Neural progenitor cell (in vitro differentiated cells): ENCODE data around the gene CGREF1. TPM values are rescaled to one million over a fixed set of nuclear protein-coding genes. Genes with fewer than 3 reads are reported as not detected.

Experiments
- DNase-seq: peaks from one replicate; pipeline ENCODE4 v3.0.0-alpha.2; 2016; ENCODE audit warnings: low spot score
- H2AFZ ChIP-seq: fragments of 200-600 bp; sonication (generic); replicated peaks from 2 replicates; pipeline ENCODE4 v1.6.1; 2016; ENCODE audit warnings: antibody characterized with exemption
- H3F3A ChIP-seq: fragments of 200-600 bp; sonication (generic); 2 replicates; pipeline ENCODE4 v1.6.1; 2016; ENCODE audit warnings: antibody characterized with exemption, low read depth
- H3K27ac ChIP-seq: fragments of 200-600 bp; sonication (generic); 2 replicates; pipeline ENCODE4 v1.5.1; 2016; ENCODE audit warnings: mild to moderate bottlenecking
- H3K27me3 ChIP-seq: fragments of 200-600 bp; sonication (generic); 2 replicates; pipeline ENCODE4 v1.6.1; 2016; ENCODE audit warnings: mild to moderate bottlenecking, moderate library complexity
- H3K36me3 ChIP-seq: fragments of 200-600 bp; sonication (generic); 2 replicates; pipeline ENCODE4 v1.5.1; 2016
- H3K4me1 ChIP-seq: fragments of 200-600 bp; sonication (generic); 2 replicates; pipeline ENCODE4 v1.6.1; 2016; ENCODE audit warnings: mixed run types
- H3K4me2 ChIP-seq: fragments of 200-600 bp; sonication (generic); 2 replicates; pipeline ENCODE4 v1.6.1; 2016
- H3K4me3 ChIP-seq: fragments of 200-600 bp; sonication (generic); 2 replicates; pipeline ENCODE4 v1.5.1; 2016
- H3K79me2 ChIP-seq: fragments of 200-600 bp; sonication (generic); 2 replicates; pipeline ENCODE4 v1.6.1; 2016; ENCODE audit warnings: low read depth
- H3K9ac ChIP-seq: fragments of 200-600 bp; sonication (generic); 2 replicates; pipeline ENCODE4 v1.6.1; 2016
- H3K9me3 ChIP-seq: fragments of 200-600 bp; sonication (generic); 2 replicates; pipeline ENCODE4 v1.5.1; 2016; ENCODE audit warnings: low read depth
- H4K20me1 ChIP-seq: fragments of 200-600 bp; sonication (generic); 2 replicates; pipeline ENCODE4 v1.6.1; 2016; ENCODE audit warnings: low read depth
- H3K27ac Mint-ChIP-seq: 3 replicates; pipeline ENCODE4 v1.8.0; 2021; ENCODE audit warnings: mixed read lengths
- H3K27me3 Mint-ChIP-seq: 2 replicates; pipeline ENCODE4 v1.8.0; 2022; ENCODE audit warnings: low read depth, mild to moderate bottlenecking, inconsistent platforms, moderate library complexity, mixed read lengths; ENCODE audit not compliant: insufficient read depth
- H3K36me3 Mint-ChIP-seq: 3 replicates; pipeline ENCODE4 v1.8.0; 2021; ENCODE audit warnings: mixed read lengths
- H3K4me1 Mint-ChIP-seq: 3 replicates; pipeline ENCODE4 v1.8.0; 2021; ENCODE audit warnings: mixed read lengths
- H3K4me3 Mint-ChIP-seq: 3 replicates; pipeline ENCODE4 v1.8.0; 2021; ENCODE audit warnings: mild to moderate bottlenecking, moderate library complexity, mixed read lengths
- H3K9me3 Mint-ChIP-seq: 3 replicates; pipeline ENCODE4 v1.8.0; 2020; ENCODE audit warnings: mixed read lengths
- CTCF ChIP-seq: fragments of 200-600 bp; sonication (generic); IDR thresholded peaks from 2 replicates; pipeline ENCODE4 v1.5.1; 2017; ENCODE audit warnings: antibody characterized with exemption, mild to moderate bottlenecking
- EZH2 ChIP-seq: fragments of 200-600 bp; sonication (generic); IDR thresholded peaks from 2 replicates; pipeline ENCODE4 v1.6.1; 2017; ENCODE audit warnings: antibody characterized with exemption, mild to moderate bottlenecking, moderate library complexity
- EZH2phosphoT487 ChIP-seq: fragments of 200-600 bp; sonication (generic); IDR thresholded peaks from 2 replicates; pipeline ENCODE4 v1.6.1; 2017; ENCODE audit warnings: antibody characterized with exemption
- total RNA-seq: library from RNA; depleted of rRNA; stranded (reverse); fragments of >200 nt; gene quantifications from 2 replicates; pipeline ENCODE4 v1.2.3, GENCODE V29; 2015; ENCODE audit warnings: low replicate concordance

Gene CGREF1
- total RNA-seq, 1 donor from 2014 or later, result 3.0 TPM

GRCh38 chr2:27087823-27088410 lies 31.0 kb downstream of the CGREF1 start:
- H3K4me1 ChIP-seq, result peaks cover 10% of the 10 kb centered on the region
- Mint-ChIP-seq H3K9me3 (no peaks in the 10 kb centered on the region), H3K36me3 (no peaks in the 10 kb centered on the region), H3K27ac (no peak overlapping the region), H3K4me3 (peak overlapping the region; percentile 84), H3K4me1 (peaks cover 20% of the 10 kb centered on the region), H3K27me3 (peaks cover 6% of the 10 kb centered on the region)
- no peak for TF ChIP-seq CTCF
- no peak for TF ChIP-seq EZH2phosphoT487
- TF ChIP-seq EZH2, result no peak
- no peak overlapping the region for H3K9ac ChIP-seq
- no peaks in the 10 kb centered on the region for H3K36me3 ChIP-seq
- H2AFZ ChIP-seq, result no peak overlapping the region
- H3K79me2 ChIP-seq, result peaks cover 3% of the 10 kb centered on the region
- peak overlapping the region; percentile 61 for H3K4me3 ChIP-seq
- peak overlapping the region; percentile 97 for H3K4me2 ChIP-seq
- no peaks in the 10 kb centered on the region for H4K20me1 ChIP-seq
- H3K27ac ChIP-seq, result no peak overlapping the region
- H3K9me3 ChIP-seq, result no peaks in the 10 kb centered on the region
- H3K27me3 ChIP-seq, result peaks cover 19% of the 10 kb centered on the region
- DNase-seq, result no peak
- peaks cover 16% of the 10 kb centered on the region for H3F3A ChIP-seq

- Mint-ChIP-seq H3K27me3 (peaks cover 6% of the 10 kb centered on the region), H3K9me3 (no peaks in the 10 kb centered on the region), H3K36me3 (no peaks in the 10 kb centered on the region), H3K4me3 (peak within 1 kb of the TSS; percentile 85), H3K4me1 (peaks cover 20% of the 10 kb centered on the region), H3K27ac (no peak within 1 kb of the TSS)
- TF ChIP-seq EZH2 (no peak), EZH2phosphoT487 (no peak), CTCF (no peak)
- Histone ChIP-seq H3K27ac (no peak within 1 kb of the TSS), H3K9ac (peak within 1 kb of the TSS; percentile 49), H3F3A (peaks cover 16% of the 10 kb centered on the region), H3K27me3 (peaks cover 19% of the 10 kb centered on the region), H3K79me2 (peaks cover 3% of the 10 kb centered on the region), H2AFZ (peak within 1 kb of the TSS; percentile 93), H4K20me1 (no peaks in the 10 kb centered on the region), H3K4me1 (peaks cover 10% of the 10 kb centered on the region), H3K4me3 (peak within 1 kb of the TSS; percentile 61), H3K9me3 (no peaks in the 10 kb centered on the region), H3K36me3 (no peaks in the 10 kb centered on the region), H3K4me2 (peak within 1 kb of the TSS; percentile 97)
- DNase-seq, result peak; percentile 72
These were observed 32.0 kb downstream of the CGREF1 start, which contains the start of gene KHK for GRCh38 chr2:27086724-27087593. Gene KHK, plus strand, starts transcription at chr2:27086772. Its CDS starts 488 bp downstream, at chr2:27087260.

- Histone ChIP-seq H2AFZ (peak overlapping the region; percentile 89), H4K20me1 (no peaks in the 10 kb centered on the region), H3K4me1 (peaks cover 15% of the 10 kb centered on the region), H3K27me3 (peaks cover 19% of the 10 kb centered on the region), H3K79me2 (peaks cover 3% of the 10 kb centered on the region), H3K4me2 (peak overlapping the region; percentile 97), H3K9me3 (no peaks in the 10 kb centered on the region), H3K4me3 (peak overlapping the region; percentile 61), H3K27ac (no peak overlapping the region), H3F3A (peaks cover 23% of the 10 kb centered on the region), H3K9ac (peak overlapping the region; percentile 49), H3K36me3 (no peaks in the 10 kb centered on the region)
- H3K4me3 Mint-ChIP-seq, result peak overlapping the region; percentile 85
- no peaks in the 10 kb centered on the region for H3K9me3 Mint-ChIP-seq
- TF ChIP-seq EZH2phosphoT487 (no peak), CTCF (peak; percentile 81), EZH2 (peak; percentile 37)
- H3K4me1 Mint-ChIP-seq, result peaks cover 23% of the 10 kb centered on the region
- H3K27me3 Mint-ChIP-seq, result peaks cover 6% of the 10 kb centered on the region
- no peak overlapping the region for H3K27ac Mint-ChIP-seq
- peak; percentile 98 for DNase-seq
- H3K36me3 Mint-ChIP-seq, result no peaks in the 10 kb centered on the region
These were observed 32.7 kb downstream of the CGREF1 start for GRCh38 chr2:27086090-27086723.
